GM19099 (cell line): ENCODE data around the gene NRXN3.

Source experiments
- POLR2A ChIP-seq: IDR thresholded peaks from 3 replicates; pipeline ENCODE4 v1.6.1; 2011; ENCODE audit warnings: low read depth; ENCODE audit not compliant: insufficient read length; ENCODE audit errors: extremely low read depth

NRXN3 gene

DNA sequence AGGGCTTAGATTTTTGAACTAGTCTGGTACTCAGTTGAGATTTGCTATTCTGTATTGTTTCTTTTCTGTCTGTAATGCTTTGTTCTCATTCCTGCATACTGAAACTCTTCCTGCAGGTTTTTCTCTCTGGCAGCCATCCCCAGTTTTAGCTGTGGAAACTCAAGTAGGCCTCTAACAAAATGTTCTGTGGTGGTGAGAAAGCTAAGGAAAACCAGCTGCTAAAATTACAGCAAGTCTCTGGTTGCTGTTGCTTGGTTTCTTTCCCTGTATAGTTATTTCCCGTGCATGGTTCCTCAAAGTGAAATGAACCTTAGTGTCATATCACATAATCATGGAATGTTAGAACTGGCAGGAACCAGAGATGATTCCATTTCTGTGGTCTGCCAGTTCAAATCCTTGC, 442.5 kb downstream of the NRXN3 start:
- no peak for TF ChIP-seq POLR2A

- no peak for TF ChIP-seq POLR2A
Measured at GRCh38 chr14:78614593-78614992, 444.4 kb downstream of the NRXN3 start.

- TF ChIP-seq POLR2A = no peak
Measured at GRCh38 chr14:78617735-78618134, 447.6 kb downstream of the NRXN3 start.

- no peak for TF ChIP-seq POLR2A
Measured at GRCh38 chr14:78618368-78618767, 448.2 kb downstream of the NRXN3 start.

GRCh38 chr14:78627114-78627513, 456.9 kb downstream of the NRXN3 start:
- TF ChIP-seq POLR2A = no peak

DNA sequence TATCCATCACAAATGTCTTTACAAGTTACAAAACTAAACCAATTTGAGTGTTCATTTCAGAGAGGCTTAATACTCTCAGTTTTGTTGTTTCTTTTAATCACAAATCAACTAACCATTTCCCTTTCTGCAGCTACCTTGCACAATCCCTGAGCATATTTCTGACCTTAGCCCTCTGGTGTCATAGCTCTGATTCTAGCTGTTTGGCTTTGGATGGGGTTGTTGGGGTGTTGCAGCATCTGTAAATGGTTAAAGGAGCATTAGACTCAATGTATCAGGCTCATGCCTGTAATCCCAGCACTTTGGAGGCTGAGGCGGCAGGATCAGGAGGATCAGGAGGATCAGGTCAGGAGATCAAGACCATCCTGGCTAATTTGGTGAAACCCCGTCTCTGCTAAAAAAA, 461.4 kb downstream of the NRXN3 start:
- TF ChIP-seq POLR2A = no peak

GRCh38 chr14:78633752-78634151, 463.6 kb downstream of the NRXN3 start:
- TF ChIP-seq POLR2A = no peak

GRCh38 chr14:78637489-78637888, 467.3 kb downstream of the NRXN3 start:
- TF ChIP-seq POLR2A = no peak

DNA sequence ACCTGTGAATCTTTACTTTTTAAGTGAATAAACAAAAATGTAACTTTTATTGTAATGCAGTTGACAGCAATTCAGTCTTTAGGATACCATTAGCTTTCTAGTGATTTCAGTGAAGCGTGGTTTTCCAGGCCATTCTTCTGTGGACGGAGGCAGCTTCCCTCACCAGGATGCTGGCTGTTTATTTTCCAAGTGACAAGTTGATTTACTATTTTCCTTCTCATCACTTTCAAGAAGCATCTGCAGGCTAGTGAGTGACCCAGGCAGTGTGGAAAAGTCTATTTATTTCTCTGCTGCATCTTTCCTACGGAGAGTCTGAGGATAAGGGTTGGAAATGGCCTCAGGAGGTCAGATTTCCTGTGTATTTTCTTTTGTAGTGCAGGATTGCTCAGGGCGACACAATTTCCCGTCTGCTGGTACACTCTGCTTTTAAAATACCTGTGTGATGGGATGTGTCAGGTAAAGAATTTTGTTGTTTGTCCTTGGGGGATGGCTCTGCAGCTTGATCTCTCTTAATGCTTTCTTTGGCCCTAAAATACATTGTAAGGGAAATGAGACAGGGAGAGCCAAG, 467.8 kb downstream of the NRXN3 start:
- TF ChIP-seq POLR2A = no peak

- no peak for TF ChIP-seq POLR2A
Measured at GRCh38 chr14:78638926-78639325, 468.8 kb downstream of the NRXN3 start.

- TF ChIP-seq POLR2A = no peak
Measured at GRCh38 chr14:78644824-78645559, 474.8 kb downstream of the NRXN3 start.

GRCh38 chr14:78652727-78653126, 482.6 kb downstream of the NRXN3 start:
- TF ChIP-seq POLR2A = no peak

DNA sequence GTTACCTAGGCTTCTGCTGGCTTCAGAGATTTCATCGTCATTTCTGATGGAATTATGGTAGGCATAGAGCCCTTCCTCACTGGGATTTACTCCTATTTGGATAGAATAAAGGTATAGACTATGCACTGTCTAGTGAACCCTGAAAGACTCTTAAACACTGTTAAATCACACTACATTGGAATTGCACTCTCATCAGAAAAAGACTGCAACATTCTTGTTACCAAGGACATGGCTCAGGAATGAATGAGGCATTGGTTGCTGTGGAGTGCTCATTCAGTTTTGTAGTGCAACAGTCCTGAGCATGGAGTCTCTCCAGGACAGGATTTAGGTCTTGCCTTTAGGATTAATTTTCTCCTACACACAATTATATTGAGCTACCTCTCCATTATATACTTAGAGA, 483.0 kb downstream of the NRXN3 start:
- TF ChIP-seq POLR2A = no peak

GRCh38 chr14:78657451-78657850, 487.3 kb downstream of the NRXN3 start:
- no peak for TF ChIP-seq POLR2A

DNA sequence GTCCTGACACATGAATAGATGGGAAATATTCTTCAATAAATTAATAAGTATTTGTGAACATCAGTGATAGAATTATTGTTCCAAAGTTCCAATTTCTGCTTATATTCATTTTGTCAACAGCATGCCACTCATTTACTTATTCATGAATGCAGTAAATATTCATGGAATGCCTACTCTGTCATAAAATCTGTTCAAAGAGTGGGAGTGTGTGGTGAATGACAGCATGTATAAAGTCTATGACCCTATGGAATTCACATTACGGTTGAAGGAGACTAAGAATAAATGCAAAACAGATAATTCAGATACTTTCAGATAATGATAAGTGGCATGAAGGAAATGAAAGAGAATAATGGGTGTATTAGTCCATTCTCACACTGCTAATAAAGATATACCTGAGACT, 494.7 kb downstream of the NRXN3 start:
- no peak for TF ChIP-seq POLR2A

- TF ChIP-seq POLR2A = no peak
Measured at GRCh38 chr14:78666336-78667056, 496.3 kb downstream of the NRXN3 start.
